ENCODE measurements around the gene INSIG1.

The INSIG1 gene

GRCh38 chr7:155267436-155267835 lies 30.2 kb upstream of the INSIG1 start:
- Histone ChIP-seq H3K9me3 (ENCODE audit: control insufficient read depth, low read length) (no peaks in the 10 kb centered on the region), H3K9ac (no peak overlapping the region), H3K36me3 (ENCODE audit: control insufficient read depth, insufficient read depth, low read length) (no peaks in the 10 kb centered on the region), H3K27me3 (ENCODE audit: control insufficient read depth, insufficient read depth, low read length) (no peaks in the 10 kb centered on the region), H3K4me1 (no peaks in the 10 kb centered on the region), H3K4me2 (ENCODE audit: low read length) (no peak overlapping the region), H3K79me2 (no peaks in the 10 kb centered on the region), H3K4me3 (ENCODE audit: low read depth, low read length) (no peak overlapping the region), H2AFZ (no peak overlapping the region), H3K27ac (no peak overlapping the region)
- no peak for TF ChIP-seq CTCF (IDR thresholded peaks at IDR 0.05)

GRCh38 chr7:155268211-155268610 lies 29.5 kb upstream of the INSIG1 start:
- no peak overlapping the region for H3K4me2 ChIP-seq (ENCODE audit: low read length)
- no peak overlapping the region for H3K4me3 ChIP-seq (ENCODE audit: low read depth, low read length)
- no peaks in the 10 kb centered on the region for H3K27me3 ChIP-seq (ENCODE audit: control insufficient read depth, insufficient read depth, low read length)
- no peaks in the 10 kb centered on the region for H3K9me3 ChIP-seq (ENCODE audit: control insufficient read depth, low read length)
- no peak for TF ChIP-seq CTCF (IDR thresholded peaks at IDR 0.05)
- no peak overlapping the region for H2AFZ ChIP-seq
- H3K79me2 ChIP-seq: no peaks in the 10 kb centered on the region
- no peak overlapping the region for H3K27ac ChIP-seq
- H3K36me3 ChIP-seq (ENCODE audit: control insufficient read depth, insufficient read depth, low read length): no peaks in the 10 kb centered on the region
- H3K9ac ChIP-seq: no peak overlapping the region
- no peaks in the 10 kb centered on the region for H3K4me1 ChIP-seq

GRCh38 chr7:155268921-155269650 lies 28.6 kb upstream of the INSIG1 start:
- no peaks in the 10 kb centered on the region for H3K27me3 ChIP-seq (ENCODE audit: control insufficient read depth, insufficient read depth, low read length)
- no peak for TF ChIP-seq CTCF (IDR thresholded peaks at IDR 0.05)
- H3K36me3 ChIP-seq (ENCODE audit: control insufficient read depth, insufficient read depth, low read length): no peaks in the 10 kb centered on the region
- H3K4me2 ChIP-seq (ENCODE audit: low read length): no peak overlapping the region
- H3K27ac ChIP-seq: no peak overlapping the region
- H3K79me2 ChIP-seq: no peaks in the 10 kb centered on the region
- H3K9me3 ChIP-seq (ENCODE audit: control insufficient read depth, low read length): no peaks in the 10 kb centered on the region
- H3K9ac ChIP-seq: no peak overlapping the region
- H3K4me1 ChIP-seq: no peaks in the 10 kb centered on the region
- H3K4me3 ChIP-seq (ENCODE audit: low read depth, low read length): no peak overlapping the region
- no peak overlapping the region for H2AFZ ChIP-seq

- no peak overlapping the region for H3K4me2 ChIP-seq (ENCODE audit: low read length)
- H3K27me3 ChIP-seq (ENCODE audit: control insufficient read depth, insufficient read depth, low read length): no peaks in the 10 kb centered on the region
- no peak overlapping the region for H3K4me3 ChIP-seq (ENCODE audit: low read depth, low read length)
- H3K36me3 ChIP-seq (ENCODE audit: control insufficient read depth, insufficient read depth, low read length): no peaks in the 10 kb centered on the region
- no peak for TF ChIP-seq CTCF (IDR thresholded peaks at IDR 0.05)
- no peaks in the 10 kb centered on the region for H3K4me1 ChIP-seq
- H3K9ac ChIP-seq: no peak overlapping the region
- no peak overlapping the region for H2AFZ ChIP-seq
- no peaks in the 10 kb centered on the region for H3K9me3 ChIP-seq (ENCODE audit: control insufficient read depth, low read length)
- H3K79me2 ChIP-seq: no peaks in the 10 kb centered on the region
- no peak overlapping the region for H3K27ac ChIP-seq
These were observed 27.7 kb upstream of the INSIG1 start for GRCh38 chr7:155269766-155270585.

All from parathyroid adenoma (tissue), 2 donors.